ENCODE data around the gene SCRN1.

SCRN1 gene

GRCh38 chr7:29989257-29989995 is at the start of gene SCRN1:
Gene SCRN1 (minus strand): TSS chr7:29989801. CDS start chr7:29969067, 20,734 bp downstream.
- no peaks in the 10 kb centered on the region for H3K36me3 ChIP-seq (ENCODE audit: insufficient read depth, low read depth, low read length)
- H3K4me3 ChIP-seq (ENCODE audit: low read length) = peak within 1 kb of the TSS; percentile 71
- no peaks in the 10 kb centered on the region; the same call in 1 of the 2 replicates for H3K4me1 ChIP-seq (ENCODE audit: insufficient read depth, low read length)
- no peak within 1 kb of the TSS for H3K27ac ChIP-seq (ENCODE audit: low read length)
- peaks cover 18% of the 10 kb centered on the region; the same call in 1 of the 2 replicates for H3K9me3 ChIP-seq (ENCODE audit: insufficient read depth, low read depth, low read length)
- H3K9ac ChIP-seq (ENCODE audit: low read depth, low read length) = peak within 1 kb of the TSS; percentile 81
- peaks cover 22% of the 10 kb centered on the region; the same call in 1 of the 2 replicates for H3K27me3 ChIP-seq (ENCODE audit: insufficient read depth, low read length)

- no peak overlapping the region for H3K27ac ChIP-seq (ENCODE audit: low read length)
- peaks cover 3% of the 10 kb centered on the region; the same call in 1 of the 2 replicates for H3K36me3 ChIP-seq (ENCODE audit: insufficient read depth, low read depth, low read length)
- H3K9me3 ChIP-seq (ENCODE audit: insufficient read depth, low read depth, low read length) = no peaks in the 10 kb centered on the region
- peaks cover 4% of the 10 kb centered on the region; the same call in 1 of the 2 replicates for H3K4me1 ChIP-seq (ENCODE audit: insufficient read depth, low read length)
- H3K4me3 ChIP-seq (ENCODE audit: low read length) = no peak overlapping the region
- no peaks in the 10 kb centered on the region for H3K27me3 ChIP-seq (ENCODE audit: insufficient read depth, low read length)
- H3K9ac ChIP-seq (ENCODE audit: low read depth, low read length) = no peak overlapping the region
Measured at GRCh38 chr7:30038196-30038980, 48.8 kb upstream of the SCRN1 start.

GRCh38 chr7:30036220-30036619 is 46.6 kb upstream of the SCRN1 start:
- no peaks in the 10 kb centered on the region for H3K4me1 ChIP-seq (ENCODE audit: insufficient read depth, low read length)

GRCh38 chr7:30034501-30034900 is 44.9 kb upstream of the SCRN1 start:
- Histone ChIP-seq H3K36me3 (ENCODE audit: insufficient read depth, low read depth, low read length) (peaks cover 3% of the 10 kb centered on the region; the same call in 1 of the 2 replicates), H3K27ac (ENCODE audit: low read length) (no peak overlapping the region), H3K4me3 (ENCODE audit: low read length) (no peak overlapping the region), H3K27me3 (ENCODE audit: insufficient read depth, low read length) (no peaks in the 10 kb centered on the region), H3K9me3 (ENCODE audit: insufficient read depth, low read depth, low read length) (no peaks in the 10 kb centered on the region), H3K9ac (ENCODE audit: low read depth, low read length) (no peak overlapping the region), H3K4me1 (ENCODE audit: insufficient read depth, low read length) (peaks cover 15% of the 10 kb centered on the region; the same call in 1 of the 2 replicates)

More at GRCh38 chr7:30036220-30036619, 46.6 kb upstream of the SCRN1 start:
- peaks cover 3% of the 10 kb centered on the region; the same call in 1 of the 2 replicates for H3K36me3 ChIP-seq (ENCODE audit: insufficient read depth, low read depth, low read length)
- no peak overlapping the region for H3K27ac ChIP-seq (ENCODE audit: low read length)
- H3K27me3 ChIP-seq (ENCODE audit: insufficient read depth, low read length) = no peaks in the 10 kb centered on the region
- no peak overlapping the region for H3K9ac ChIP-seq (ENCODE audit: low read depth, low read length)
- H3K4me3 ChIP-seq (ENCODE audit: low read length) = no peak overlapping the region
- H3K9me3 ChIP-seq (ENCODE audit: insufficient read depth, low read depth, low read length) = no peaks in the 10 kb centered on the region

- Histone ChIP-seq H3K4me1 (ENCODE audit: insufficient read depth, low read length) (peaks cover 16% of the 10 kb centered on the region; the same call in 1 of the 2 replicates), H3K27ac (ENCODE audit: low read length) (no peak overlapping the region), H3K9ac (ENCODE audit: low read depth, low read length) (no peak overlapping the region), H3K9me3 (ENCODE audit: insufficient read depth, low read depth, low read length) (no peaks in the 10 kb centered on the region), H3K27me3 (ENCODE audit: insufficient read depth, low read length) (no peaks in the 10 kb centered on the region), H3K4me3 (ENCODE audit: low read length) (no peak overlapping the region), H3K36me3 (ENCODE audit: insufficient read depth, low read depth, low read length) (peaks cover 3% of the 10 kb centered on the region; the same call in 1 of the 2 replicates)
Measured at GRCh38 chr7:30032310-30033125, 42.9 kb upstream of the SCRN1 start.

GRCh38 chr7:30029696-30030095 is 40.1 kb upstream of the SCRN1 start:
- Histone ChIP-seq H3K36me3 (ENCODE audit: insufficient read depth, low read depth, low read length) (no peaks in the 10 kb centered on the region), H3K9me3 (ENCODE audit: insufficient read depth, low read depth, low read length) (no peaks in the 10 kb centered on the region), H3K4me3 (ENCODE audit: low read length) (peak overlapping the region; percentile 89), H3K9ac (ENCODE audit: low read depth, low read length) (peak overlapping the region; percentile 79; the same call in 1 of the 2 replicates), H3K27me3 (ENCODE audit: insufficient read depth, low read length) (no peaks in the 10 kb centered on the region), H3K27ac (ENCODE audit: low read length) (no peak overlapping the region), H3K4me1 (ENCODE audit: insufficient read depth, low read length) (peaks cover 16% of the 10 kb centered on the region; the same call in 1 of the 2 replicates)

- peaks cover 16% of the 10 kb centered on the region; the same call in 1 of the 2 replicates for H3K4me1 ChIP-seq (ENCODE audit: insufficient read depth, low read length)
- H3K9me3 ChIP-seq (ENCODE audit: insufficient read depth, low read depth, low read length) = no peaks in the 10 kb centered on the region
- H3K27ac ChIP-seq (ENCODE audit: low read length) = no peak overlapping the region
- peak overlapping the region; percentile 89 for H3K4me3 ChIP-seq (ENCODE audit: low read length)
- peak overlapping the region; percentile 79 for H3K9ac ChIP-seq (ENCODE audit: low read depth, low read length)
- H3K36me3 ChIP-seq (ENCODE audit: insufficient read depth, low read depth, low read length) = no peaks in the 10 kb centered on the region
- H3K27me3 ChIP-seq (ENCODE audit: insufficient read depth, low read length) = no peaks in the 10 kb centered on the region
Measured at GRCh38 chr7:30028749-30029635, 39.4 kb upstream of the SCRN1 start.

- H3K9me3 ChIP-seq (ENCODE audit: insufficient read depth, low read depth, low read length) = no peaks in the 10 kb centered on the region
- H3K9ac ChIP-seq (ENCODE audit: low read depth, low read length) = peak within 1 kb of the TSS; percentile 79
- H3K36me3 ChIP-seq (ENCODE audit: insufficient read depth, low read depth, low read length) = no peaks in the 10 kb centered on the region
- H3K4me3 ChIP-seq (ENCODE audit: low read length) = peak within 1 kb of the TSS; percentile 89
- H3K27me3 ChIP-seq (ENCODE audit: insufficient read depth, low read length) = no peaks in the 10 kb centered on the region
- H3K27ac ChIP-seq (ENCODE audit: low read length) = no peak within 1 kb of the TSS
- H3K4me1 ChIP-seq (ENCODE audit: insufficient read depth, low read length) = peaks cover 16% of the 10 kb centered on the region; the same call in 1 of the 2 replicates
Measured at GRCh38 chr7:30028216-30028748, 38.7 kb upstream of the SCRN1 start, which contains the start of gene PLEKHA8. Gene PLEKHA8 (plus strand): TSS chr7:30028412. CDS start chr7:30028763, 351 bp downstream.

- H3K27me3 ChIP-seq (ENCODE audit: insufficient read depth, low read length) = no peaks in the 10 kb centered on the region
- H3K4me1 ChIP-seq (ENCODE audit: insufficient read depth, low read length) = peaks cover 16% of the 10 kb centered on the region; the same call in 1 of the 2 replicates
- peak overlapping the region; percentile 45; the same call in 1 of the 2 replicates for H3K9ac ChIP-seq (ENCODE audit: low read depth, low read length)
- no peaks in the 10 kb centered on the region for H3K36me3 ChIP-seq (ENCODE audit: insufficient read depth, low read depth, low read length)
- H3K9me3 ChIP-seq (ENCODE audit: insufficient read depth, low read depth, low read length) = no peaks in the 10 kb centered on the region
- H3K4me3 ChIP-seq (ENCODE audit: low read length) = peak overlapping the region; percentile 89
- H3K27ac ChIP-seq (ENCODE audit: low read length) = no peak overlapping the region
Measured at GRCh38 chr7:30027740-30028215, 38.2 kb upstream of the SCRN1 start.

- Histone ChIP-seq H3K4me1 (ENCODE audit: insufficient read depth, low read length) (peaks cover 16% of the 10 kb centered on the region; the same call in 1 of the 2 replicates), H3K27ac (ENCODE audit: low read length) (no peak overlapping the region), H3K4me3 (ENCODE audit: low read length) (peak overlapping the region; percentile 89), H3K9me3 (ENCODE audit: insufficient read depth, low read depth, low read length) (no peaks in the 10 kb centered on the region), H3K9ac (ENCODE audit: low read depth, low read length) (peak overlapping the region; percentile 11; the same call in 1 of the 2 replicates), H3K36me3 (ENCODE audit: insufficient read depth, low read depth, low read length) (no peaks in the 10 kb centered on the region; the same call in 1 of the 2 replicates), H3K27me3 (ENCODE audit: insufficient read depth, low read length) (no peaks in the 10 kb centered on the region)
Measured at GRCh38 chr7:30027065-30027456, 37.5 kb upstream of the SCRN1 start.

All from iPS-20b (cell line).